NCI-H526 (cell line): ENCODE results near the gene LBH.

Experiments
- DNase-seq, 2 experiments: peaks; one replicate each; lab custom pipeline; 2025; lab: John Stamatoyannopoulos, UW

LBH gene

GRCh38 chr2:30231212-30231995 lies at the start of gene LBH:
LBH (plus strand) TSS chr2:30231534; CDS start chr2:30231739, 205 bp downstream.
- DNase-seq, result peak in 1 of 2 experiments; percentile 66

GRCh38 chr2:30184035-30184434 lies 47.3 kb upstream of the LBH start:
- DNase-seq, result no peak

- DNase-seq, result no peak
These were observed 46.2 kb upstream of the LBH start for GRCh38 chr2:30185178-30185577.

GRCh38 chr2:30188292-30188691 lies 43.0 kb upstream of the LBH start:
- DNase-seq, result no peak

GRCh38 chr2:30190637-30191036 lies 40.7 kb upstream of the LBH start:
- DNase-seq, result peak in 1 of 2 experiments; percentile 5

GRCh38 chr2:30191107-30191506 lies 40.2 kb upstream of the LBH start:
- no peak for DNase-seq

GRCh38 chr2:30191819-30192271 lies 39.5 kb upstream of the LBH start:
- no peak for DNase-seq

GRCh38 chr2:30192314-30192713 lies 39.0 kb upstream of the LBH start:
- no peak for DNase-seq

GRCh38 chr2:30193104-30193681 lies 38.1 kb upstream of the LBH start:
- DNase-seq, result no peak

GRCh38 chr2:30194421-30194820 lies 36.9 kb upstream of the LBH start:
- DNase-seq, result no peak

- DNase-seq, result no peak
These were observed 36.3 kb upstream of the LBH start for GRCh38 chr2:30195016-30195415.

- DNase-seq, result no peak
These were observed 33.7 kb upstream of the LBH start for GRCh38 chr2:30197570-30198192.

GRCh38 chr2:30201990-30202389 lies 29.3 kb upstream of the LBH start:
- DNase-seq, result no peak

- no peak for DNase-seq
These were observed 28.2 kb upstream of the LBH start for GRCh38 chr2:30203156-30203555.

- DNase-seq, result no peak
These were observed 27.1 kb upstream of the LBH start for GRCh38 chr2:30204281-30204680.

- no peak for DNase-seq
These were observed 25.9 kb upstream of the LBH start for GRCh38 chr2:30205456-30205855.

- peak in 1 of 2 experiments; percentile 5 for DNase-seq
These were observed 24.6 kb upstream of the LBH start for GRCh38 chr2:30206461-30207430.

GRCh38 chr2:30208453-30208852 lies 22.9 kb upstream of the LBH start:
- peak; percentile 46 to 78 for DNase-seq

GRCh38 chr2:30209227-30209626 lies 22.1 kb upstream of the LBH start:
- no peak for DNase-seq

GRCh38 chr2:30213326-30213725 lies 18.0 kb upstream of the LBH start:
- DNase-seq, result no peak

- DNase-seq, result no peak
These were observed 17.3 kb upstream of the LBH start for GRCh38 chr2:30213907-30214463.

- no peak for DNase-seq
These were observed 15.2 kb upstream of the LBH start for GRCh38 chr2:30216157-30216556.
